Measurements from ENCODE around the gene KSR2.

DNA sequence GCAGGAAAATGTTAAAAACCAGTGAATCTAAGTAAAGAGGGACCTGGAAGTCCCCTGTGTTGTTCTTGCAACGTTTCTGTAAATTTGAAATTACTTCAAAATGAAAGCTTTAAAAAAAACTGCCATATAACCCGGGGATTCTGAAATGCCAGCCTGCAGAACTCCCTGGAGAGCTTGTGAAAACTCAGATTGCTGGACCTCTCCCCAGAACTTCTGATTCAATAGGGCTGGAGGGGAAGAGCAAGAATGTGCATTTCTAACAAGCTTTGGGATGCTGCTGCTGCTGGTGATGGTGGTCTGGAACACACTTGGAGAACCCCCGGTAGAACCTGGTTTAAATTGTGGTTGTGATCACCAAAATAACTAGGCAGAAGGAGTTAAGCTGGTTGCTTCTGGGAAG is 307.3 kb downstream of the KSR2 start:
- TF ChIP-seq ZNF274 (IDR thresholded peaks at IDR 0.05; ENCODE audit: low read depth, low read length) (no peak), YY1 (IDR thresholded peaks at IDR 0.05; ENCODE audit: insufficient read depth, insufficient read length) (no peak), SUZ12 (IDR thresholded peaks at IDR 0.05; ENCODE audit: extremely low read depth, insufficient read depth, insufficient read length) (no peak)
